Activated naive CD4-positive, alpha-beta T cell treated with anti-CD3 and anti-CD28 coated beads, Interleukin-2, amount 50 U/mL, for 24 hours (primary cell): ENCODE results near the gene AMOTL1.
"Not testable (repeated sequence)": the region's sequence is repeated elsewhere in the genome, so short reads cannot be mapped to it uniquely, and the experiment has no call there.

Experiments used
- H3K27ac Mint-ChIP-seq: one replicate; pipeline ENCODE4 v1.8.0; 2021; ENCODE audit warnings: mild to moderate bottlenecking, mixed read lengths
- H3K27me3 Mint-ChIP-seq: one replicate; pipeline ENCODE4 v1.8.0; 2021; ENCODE audit warnings: mixed read lengths
- H3K36me3 Mint-ChIP-seq: one replicate; pipeline ENCODE4 v1.8.0; 2021; ENCODE audit warnings: mixed read lengths
- H3K4me1 Mint-ChIP-seq: one replicate; pipeline ENCODE4 v1.8.0; 2021; ENCODE audit warnings: mixed read lengths
- H3K4me3 Mint-ChIP-seq: one replicate; pipeline ENCODE4 v1.8.0; 2021; ENCODE audit warnings: mild to moderate bottlenecking, mixed read lengths
- H3K9me3 Mint-ChIP-seq: one replicate; pipeline ENCODE4 v1.8.0; 2021; ENCODE audit warnings: mixed read lengths

AMOTL1 gene

DNA sequence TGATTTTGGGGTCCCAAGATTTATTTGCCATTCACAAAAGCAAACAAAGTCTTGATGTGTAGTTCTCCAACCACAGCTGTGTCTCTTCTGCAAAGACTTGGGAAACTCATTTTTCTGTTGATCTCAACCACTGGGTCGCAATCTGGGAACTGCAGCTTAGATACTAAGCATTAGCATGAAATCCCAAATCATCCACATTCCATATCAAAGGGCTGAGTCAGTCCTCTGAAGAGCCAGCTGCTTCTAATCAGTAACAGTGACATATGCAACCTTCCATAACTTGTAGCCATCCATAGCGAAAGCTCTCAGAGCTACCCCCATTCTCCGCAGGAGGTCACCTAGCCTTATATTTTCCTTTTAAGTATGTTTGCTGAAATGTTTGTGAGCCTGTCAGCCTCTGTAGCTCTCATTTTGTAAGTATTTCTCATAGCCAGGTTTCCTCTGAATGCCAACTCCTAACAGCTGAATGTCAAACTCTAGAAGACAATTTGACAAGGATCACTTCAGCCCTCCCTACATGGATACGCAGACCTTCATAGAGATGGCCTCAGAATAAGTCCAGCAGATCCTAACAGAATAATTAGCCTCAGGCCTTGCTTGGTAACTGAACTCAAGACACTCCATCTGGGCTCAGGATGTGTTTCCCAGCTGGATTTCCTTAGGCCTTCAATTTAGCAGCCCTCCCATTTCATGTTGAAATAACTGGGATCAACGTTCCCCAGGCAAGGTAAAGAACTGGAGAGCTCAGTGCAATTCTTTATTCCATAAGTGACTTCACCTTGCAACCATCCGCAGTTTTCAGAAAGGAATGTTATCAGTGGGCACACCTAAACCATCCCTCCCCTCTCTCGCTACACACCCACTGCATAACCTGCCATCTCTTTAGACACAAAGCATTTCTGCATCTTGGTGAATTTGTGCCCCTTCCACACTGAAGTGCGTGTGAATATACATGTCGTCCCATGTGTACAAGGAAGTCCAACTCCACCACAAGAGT, 44.9 kb downstream of the AMOTL1 start:
- not testable (repeated sequence) for H3K27ac Mint-ChIP-seq, H3K9me3 Mint-ChIP-seq, H3K4me1 Mint-ChIP-seq, H3K4me3 Mint-ChIP-seq, H3K27me3 Mint-ChIP-seq, H3K36me3 Mint-ChIP-seq

DNA sequence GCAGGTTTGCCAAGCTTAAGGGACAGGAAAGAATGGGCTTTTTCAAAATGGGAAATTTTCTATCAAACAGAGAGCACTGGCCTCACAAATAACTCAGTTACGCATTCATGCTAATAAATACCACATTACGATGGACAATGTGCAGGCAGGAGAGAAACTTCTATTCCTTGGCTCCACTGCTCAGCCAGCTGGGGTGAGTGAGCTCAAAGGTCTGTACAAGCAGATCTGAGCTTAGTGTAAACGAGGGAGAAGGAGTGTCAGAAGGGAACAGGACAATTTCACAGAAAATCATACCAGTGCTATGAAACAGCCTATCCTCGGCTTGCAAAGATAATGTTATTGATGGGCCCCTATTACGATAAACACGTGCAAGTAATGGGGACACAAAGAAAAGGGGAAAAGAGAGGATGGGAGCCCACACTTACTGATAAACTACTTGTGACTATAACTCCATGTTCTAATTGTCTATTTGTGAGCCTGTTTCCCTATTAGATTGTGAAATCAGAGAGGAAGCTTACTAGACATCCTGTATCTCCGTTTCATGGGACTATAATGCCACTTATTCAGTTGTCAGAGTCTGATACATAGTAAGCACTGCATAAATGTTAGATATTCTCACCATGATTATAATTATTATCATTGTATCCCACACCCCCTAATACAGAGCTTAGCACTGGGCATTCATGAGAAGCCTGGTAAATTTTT, 46.3 kb downstream of the AMOTL1 start:
- H3K9me3 Mint-ChIP-seq, result peaks cover 9% of the 10 kb centered on the region
- H3K27me3 Mint-ChIP-seq, result peaks cover 4% of the 10 kb centered on the region
- no peak overlapping the region for H3K4me3 Mint-ChIP-seq
- H3K36me3 Mint-ChIP-seq, result no peaks in the 10 kb centered on the region
- H3K4me1 Mint-ChIP-seq, result no peaks in the 10 kb centered on the region
- no peak overlapping the region for H3K27ac Mint-ChIP-seq

GRCh38 chr11:94815705-94816344, 47.7 kb downstream of the AMOTL1 start:
- Mint-ChIP-seq H3K4me1 (no peaks in the 10 kb centered on the region), H3K27ac (no peak overlapping the region), H3K36me3 (no peaks in the 10 kb centered on the region), H3K9me3 (peaks cover 9% of the 10 kb centered on the region), H3K27me3 (no peaks in the 10 kb centered on the region), H3K4me3 (no peak overlapping the region)

- no peak overlapping the region for H3K27ac Mint-ChIP-seq
- H3K9me3 Mint-ChIP-seq, result peaks cover 8% of the 10 kb centered on the region
- H3K36me3 Mint-ChIP-seq, result no peaks in the 10 kb centered on the region
- no peaks in the 10 kb centered on the region for H3K27me3 Mint-ChIP-seq
- no peak overlapping the region for H3K4me3 Mint-ChIP-seq
- H3K4me1 Mint-ChIP-seq, result no peaks in the 10 kb centered on the region
These were observed 52.3 kb downstream of the AMOTL1 start for GRCh38 chr11:94820480-94820879.

DNA sequence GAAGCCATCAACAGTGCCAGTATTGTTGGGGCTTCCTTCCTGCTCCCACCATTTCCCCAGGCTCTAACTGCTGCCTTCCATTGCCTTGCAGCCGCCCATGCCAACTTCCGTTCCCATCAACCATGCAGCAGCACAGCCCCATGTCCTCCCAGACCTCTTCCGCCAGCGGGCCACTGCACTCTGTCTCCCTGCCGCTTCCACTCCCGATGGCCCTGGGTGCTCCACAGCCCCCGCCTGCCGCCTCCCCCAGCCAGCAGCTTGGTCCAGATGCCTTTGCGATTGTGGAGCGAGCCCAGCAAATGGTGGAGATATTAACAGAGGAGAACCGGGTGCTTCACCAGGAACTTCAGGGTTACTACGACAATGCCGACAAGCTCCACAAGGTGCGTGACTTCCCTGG, 53.3 kb downstream of the AMOTL1 start:
- Mint-ChIP-seq H3K4me1 (no peaks in the 10 kb centered on the region), H3K27ac (no peak overlapping the region), H3K9me3 (no peaks in the 10 kb centered on the region), H3K36me3 (no peaks in the 10 kb centered on the region), H3K4me3 (no peak overlapping the region), H3K27me3 (no peaks in the 10 kb centered on the region)

DNA sequence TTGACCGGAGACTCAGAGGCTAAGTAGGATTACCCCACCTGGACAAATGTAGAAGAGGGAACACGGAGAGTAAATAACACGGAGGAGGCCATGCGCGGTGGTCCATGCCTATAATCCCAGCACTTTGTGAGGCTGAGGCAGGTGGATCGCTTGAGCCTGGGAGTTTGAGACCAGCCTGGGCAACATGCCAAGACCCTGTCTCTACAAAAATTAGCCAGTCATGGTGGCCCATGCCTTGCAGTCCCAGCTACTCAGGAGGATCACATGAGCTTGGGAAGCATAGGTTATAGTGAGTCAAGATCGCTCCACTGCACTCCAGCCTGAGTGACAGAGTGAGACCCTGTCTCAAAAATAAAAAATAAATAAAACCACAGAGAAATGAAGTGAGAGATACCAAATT, 53.9 kb downstream of the AMOTL1 start:
- Mint-ChIP-seq H3K27me3 (no peaks in the 10 kb centered on the region), H3K9me3 (no peaks in the 10 kb centered on the region), H3K36me3 (no peaks in the 10 kb centered on the region), H3K4me1 (no peaks in the 10 kb centered on the region), H3K27ac (no peak overlapping the region), H3K4me3 (no peak overlapping the region)

DNA sequence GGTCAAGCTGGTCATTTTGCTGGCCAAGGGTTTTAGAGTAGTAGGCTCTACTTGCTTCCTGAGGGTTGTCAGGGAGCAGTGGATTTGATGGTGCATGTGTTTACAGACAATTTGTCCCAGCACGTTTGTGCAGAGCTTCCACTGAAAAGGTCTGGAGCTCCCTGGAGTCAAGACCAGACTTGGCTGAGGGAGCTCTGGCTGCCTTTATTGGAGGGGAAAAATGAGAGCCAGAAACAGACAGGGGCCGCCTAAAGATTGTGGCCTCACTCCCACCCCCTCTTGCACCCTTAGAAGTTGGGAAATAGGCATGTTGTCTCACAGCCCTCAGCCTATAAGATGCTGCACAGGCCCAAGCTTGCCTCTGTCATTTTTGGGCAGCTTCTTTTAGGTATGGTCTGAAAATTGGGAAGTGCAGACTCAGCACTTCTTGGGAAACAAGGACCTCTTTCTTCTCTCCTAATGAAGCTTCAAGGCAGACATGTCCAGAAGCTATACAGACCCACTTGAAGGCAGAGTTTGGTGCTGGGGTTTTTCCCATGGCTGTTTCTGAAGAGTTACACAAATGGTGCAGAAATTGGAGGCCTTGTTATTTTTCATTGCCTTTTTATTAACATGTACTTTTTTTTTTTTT, 55.1 kb downstream of the AMOTL1 start:
- no peaks in the 10 kb centered on the region for H3K4me1 Mint-ChIP-seq
- H3K27me3 Mint-ChIP-seq, result no peaks in the 10 kb centered on the region
- H3K36me3 Mint-ChIP-seq, result no peaks in the 10 kb centered on the region
- H3K27ac Mint-ChIP-seq, result no peak overlapping the region
- no peak overlapping the region for H3K4me3 Mint-ChIP-seq
- no peaks in the 10 kb centered on the region for H3K9me3 Mint-ChIP-seq

DNA sequence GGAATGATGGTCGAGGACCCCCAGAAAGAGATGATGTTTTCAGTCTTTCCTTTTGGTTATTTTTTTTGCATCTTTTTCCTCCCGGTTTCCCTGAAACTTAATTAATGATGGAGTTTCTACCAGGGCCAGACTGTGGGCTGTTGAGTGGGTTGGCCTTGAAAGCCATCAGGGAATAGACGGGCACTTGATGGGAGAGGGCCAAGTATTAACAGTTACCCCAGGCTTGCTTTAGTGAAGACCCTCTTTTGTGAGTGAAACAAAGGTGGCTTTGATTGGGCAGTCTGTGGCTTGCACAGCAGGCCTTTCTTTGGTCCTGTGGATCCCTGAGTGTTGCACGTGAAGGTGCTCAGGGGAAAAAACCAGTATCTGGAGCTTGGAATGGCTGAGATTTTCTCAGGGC, 56.9 kb downstream of the AMOTL1 start:
- Mint-ChIP-seq H3K9me3 (no peaks in the 10 kb centered on the region), H3K4me3 (no peak overlapping the region), H3K4me1 (no peaks in the 10 kb centered on the region), H3K27me3 (no peaks in the 10 kb centered on the region), H3K27ac (no peak overlapping the region), H3K36me3 (no peaks in the 10 kb centered on the region)

DNA sequence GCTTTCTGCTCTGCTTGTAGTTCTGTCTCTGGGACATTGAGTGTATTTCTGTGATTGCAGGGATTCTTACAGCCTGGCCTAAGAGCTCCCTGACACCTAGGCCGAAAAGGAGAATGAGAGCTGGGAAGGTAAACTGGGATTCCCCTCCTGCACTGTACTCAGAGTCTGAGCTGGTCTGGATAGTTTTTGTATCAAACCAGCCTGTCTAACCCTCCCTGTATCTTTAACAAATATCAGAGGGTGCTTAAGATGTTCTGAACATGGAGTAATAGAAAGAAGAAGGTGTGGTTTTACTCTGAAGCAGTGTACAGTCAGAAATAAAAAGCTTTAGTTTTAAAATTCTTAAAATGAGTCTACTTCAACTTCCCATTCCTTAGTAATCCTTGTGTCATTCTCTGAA, 57.3 kb downstream of the AMOTL1 start:
- no peaks in the 10 kb centered on the region for H3K9me3 Mint-ChIP-seq

GRCh38 chr11:94826415-94826814, 58.3 kb downstream of the AMOTL1 start:
- H3K27ac Mint-ChIP-seq, result no peak overlapping the region
- no peak overlapping the region for H3K4me3 Mint-ChIP-seq
- no peaks in the 10 kb centered on the region for H3K36me3 Mint-ChIP-seq
- no peaks in the 10 kb centered on the region for H3K9me3 Mint-ChIP-seq
- no peaks in the 10 kb centered on the region for H3K27me3 Mint-ChIP-seq
- no peaks in the 10 kb centered on the region for H3K4me1 Mint-ChIP-seq

More for the DNA sequence above, 57.3 kb downstream of the AMOTL1 start:
- no peaks in the 10 kb centered on the region for H3K36me3 Mint-ChIP-seq
- no peak overlapping the region for H3K4me3 Mint-ChIP-seq
- H3K27me3 Mint-ChIP-seq, result no peaks in the 10 kb centered on the region
- no peaks in the 10 kb centered on the region for H3K4me1 Mint-ChIP-seq
- H3K27ac Mint-ChIP-seq, result no peak overlapping the region

GRCh38 chr11:94828088-94828487, 59.9 kb downstream of the AMOTL1 start:
- Mint-ChIP-seq H3K4me3 (no peak overlapping the region), H3K4me1 (no peaks in the 10 kb centered on the region), H3K36me3 (no peaks in the 10 kb centered on the region), H3K27me3 (no peaks in the 10 kb centered on the region), H3K9me3 (no peaks in the 10 kb centered on the region), H3K27ac (no peak overlapping the region)

- Mint-ChIP-seq H3K27me3 (no peaks in the 10 kb centered on the region), H3K36me3 (no peaks in the 10 kb centered on the region), H3K9me3 (no peaks in the 10 kb centered on the region), H3K4me1 (no peaks in the 10 kb centered on the region), H3K27ac (no peak overlapping the region), H3K4me3 (no peak overlapping the region)
These were observed 62.8 kb downstream of the AMOTL1 start for GRCh38 chr11:94830722-94831510.

- Mint-ChIP-seq H3K36me3 (no peaks in the 10 kb centered on the region), H3K4me1 (no peaks in the 10 kb centered on the region), H3K27me3 (no peaks in the 10 kb centered on the region)
These were observed 63.4 kb downstream of the AMOTL1 start for GRCh38 chr11:94831529-94831928.

DNA sequence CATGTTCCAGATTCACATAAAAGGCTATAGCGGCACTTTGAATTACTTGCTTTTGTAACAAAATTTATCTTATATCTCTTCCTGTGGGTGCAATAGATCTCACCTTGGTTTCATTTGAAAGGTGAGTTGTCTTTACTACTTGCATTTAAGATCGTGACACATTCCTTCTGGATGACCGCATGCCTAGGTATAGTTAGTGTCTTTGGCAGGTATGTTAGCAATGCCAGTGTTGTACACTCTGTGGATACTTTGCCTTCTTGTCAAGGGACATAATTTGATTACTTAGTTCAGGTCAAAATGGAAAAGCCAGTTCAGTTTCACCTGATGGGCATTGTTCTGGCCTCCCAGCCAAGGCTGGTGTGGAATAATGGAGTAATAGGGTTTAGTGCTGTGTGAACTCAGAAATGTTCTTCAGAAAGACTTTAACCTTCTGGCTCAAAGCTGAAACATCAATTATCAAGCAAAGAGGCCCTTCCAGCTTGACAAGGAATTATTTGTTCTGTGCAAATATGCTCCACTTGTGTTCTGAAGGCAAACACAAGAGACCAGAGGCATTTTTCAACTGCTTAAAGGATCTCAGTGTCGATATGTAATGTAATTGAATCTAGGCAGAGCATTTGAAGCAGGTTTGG, 64.6 kb downstream of the AMOTL1 start:
- H3K36me3 Mint-ChIP-seq, result no peaks in the 10 kb centered on the region
- no peaks in the 10 kb centered on the region for H3K4me1 Mint-ChIP-seq

More at GRCh38 chr11:94831529-94831928, 63.4 kb downstream of the AMOTL1 start:
- Mint-ChIP-seq H3K4me3 (no peak overlapping the region), H3K9me3 (no peaks in the 10 kb centered on the region), H3K27ac (no peak overlapping the region)

More for the DNA sequence above, 64.6 kb downstream of the AMOTL1 start:
- Mint-ChIP-seq H3K4me3 (no peak overlapping the region), H3K27ac (no peak overlapping the region), H3K27me3 (no peaks in the 10 kb centered on the region), H3K9me3 (no peaks in the 10 kb centered on the region)
